ENCODE measurements around the gene ZIC1. TPM values are rescaled to one million over a fixed set of nuclear protein-coding genes. Genes with fewer than 3 reads are reported as not detected.

Gene ZIC1
- total RNA-seq, 1 experiment from 2014 or later = not detected

GRCh38 chr3:147360051-147360439, 49.1 kb upstream of the ZIC1 start:
- Histone ChIP-seq H3K9me3 (ENCODE audit: control insufficient read depth in 1 of 2, insufficient read depth in 1 of 2, low read depth in 1 of 2, low read length in 2 of 2) (no peaks in the 10 kb centered on the region), H3K79me2 (ENCODE audit: insufficient read depth, low read length) (no peaks in the 10 kb centered on the region), H3K9ac (ENCODE audit: low read length) (no peak overlapping the region), H3K27ac (ENCODE audit: low read depth, low read length) (no peak overlapping the region), H3K27me3 (ENCODE audit: insufficient read depth, low read length) (no peaks in the 10 kb centered on the region), H3K36me3 (ENCODE audit: control insufficient read depth in 1 of 2, insufficient read depth in 2 of 2, low read length in 2 of 2) (no peaks in the 10 kb centered on the region), H3K4me1 (ENCODE audit: control insufficient read depth in 1 of 2, insufficient read depth in 2 of 2, low read length in 2 of 2) (no peaks in the 10 kb centered on the region), H3K9me2 (ENCODE audit: insufficient read depth) (no peaks in the 10 kb centered on the region), H2AFZ (ENCODE audit: low read depth, low read length, poor library complexity, severe bottlenecking) (no peak overlapping the region), H3K4me2 (ENCODE audit: low read length) (no peak overlapping the region), H3K4me3 (replicated peaks in 1 of 2; ENCODE audit: low read depth in 1 of 2, low read length in 2 of 2) (no peak overlapping the region), H4K20me1 (ENCODE audit: insufficient read depth) (no peaks in the 10 kb centered on the region)
- DNase-seq (ENCODE audit: low read depth, low spot score) = no peak
- ChIA-PET POLR2A (no interaction called here), CTCF (interaction anchor here (0.5 kb wide), 1 partner anchor 58 kb away, joined by 3 read pairs; no protein-coding TSS in a partner anchor), RAD21 (ENCODE audit: low non-redundant PET in 1 of 2, low total read pairs in 2 of 2, uncharacterized antibody in 2 of 2, unreplicated experiment in 2 of 2) (no interaction called here)
- intact Hi-C loops (cut with micrococcal nuclease) = loop anchor here (5.0 kb wide), 1 partner anchor 717 kb away; no protein-coding TSS in a partner anchor
- ATAC-seq = no peak
- TF ChIP-seq JUND (IDR thresholded peaks at IDR 0.05) = no peak
- no peak for TF ChIP-seq EZH2 (IDR thresholded peaks at IDR 0.05)
- TF ChIP-seq SRF (IDR thresholded peaks at IDR 0.05; ENCODE audit: low read depth) = no peak
- no peak for TF ChIP-seq CEBPB (IDR thresholded peaks at IDR 0.05; ENCODE audit: low read depth)
- no peak for TF ChIP-seq RAD21 (IDR thresholded peaks at IDR 0.05; ENCODE audit: low read depth)
- no TSS peak for BruUV-seq (replicated peaks)

- no peak for TF ChIP-seq EGR1 (IDR thresholded peaks at IDR 0.05; ENCODE audit: low read depth)
- TF ChIP-seq, protein P1, sequence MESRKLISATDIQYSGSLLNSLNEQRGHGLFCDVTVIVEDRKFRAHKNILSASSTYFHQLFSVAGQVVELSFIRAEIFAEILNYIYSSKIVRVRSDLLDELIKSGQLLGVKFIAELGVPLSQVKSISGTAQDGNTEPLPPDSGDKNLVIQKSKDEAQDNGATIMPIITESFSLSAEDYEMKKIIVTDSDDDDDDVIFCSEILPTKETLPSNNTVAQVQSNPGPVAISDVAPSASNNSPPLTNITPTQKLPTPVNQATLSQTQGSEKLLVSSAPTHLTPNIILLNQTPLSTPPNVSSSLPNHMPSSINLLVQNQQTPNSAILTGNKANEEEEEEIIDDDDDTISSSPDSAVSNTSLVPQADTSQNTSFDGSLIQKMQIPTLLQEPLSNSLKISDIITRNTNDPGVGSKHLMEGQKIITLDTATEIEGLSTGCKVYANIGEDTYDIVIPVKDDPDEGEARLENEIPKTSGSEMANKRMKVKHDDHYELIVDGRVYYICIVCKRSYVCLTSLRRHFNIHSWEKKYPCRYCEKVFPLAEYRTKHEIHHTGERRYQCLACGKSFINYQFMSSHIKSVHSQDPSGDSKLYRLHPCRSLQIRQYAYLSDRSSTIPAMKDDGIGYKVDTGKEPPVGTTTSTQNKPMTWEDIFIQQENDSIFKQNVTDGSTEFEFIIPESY (IDR thresholded peaks at IDR 0.05; ENCODE audit: extremely low read depth, insufficient replicate concordance, low read length) = no peak
- no peak for TF ChIP-seq EZH2 (IDR thresholded peaks at IDR 0.05)
- no peak for ATAC-seq
- H3K36me3 ChIP-seq (ENCODE audit: control insufficient read depth in 1 of 2, insufficient read depth in 2 of 2, low read length in 2 of 2) = no peaks in the 10 kb centered on the region
- no peaks in the 10 kb centered on the region for H3K9me3 ChIP-seq (ENCODE audit: control insufficient read depth in 1 of 2, insufficient read depth in 1 of 2, low read depth in 1 of 2, low read length in 2 of 2)
- CTCF ChIA-PET = interaction anchor here (0.5 to 1.1 kb wide), 10 partner anchors 9 to 717 kb away, joined by 3 to 8 read pairs (median 4); no protein-coding TSS in a partner anchor
- no peak overlapping the region for H3K9ac ChIP-seq (ENCODE audit: low read length)
- no peak overlapping the region for H3K4me2 ChIP-seq (ENCODE audit: low read length)
- no peak for DNase-seq (ENCODE audit: low read depth, low spot score)
- BruUV-seq (replicated peaks) = no TSS peak
- no peaks in the 10 kb centered on the region for H4K20me1 ChIP-seq (ENCODE audit: insufficient read depth)
- intact Hi-C loops (cut with micrococcal nuclease) = loop anchor here (5.0 kb wide), 1 partner anchor 716 kb away; no protein-coding TSS in a partner anchor
- POLR2A ChIA-PET = no interaction called here
- no peaks in the 10 kb centered on the region for H3K4me1 ChIP-seq (ENCODE audit: control insufficient read depth in 1 of 2, insufficient read depth in 2 of 2, low read length in 2 of 2)
- H3K27me3 ChIP-seq (ENCODE audit: insufficient read depth, low read length) = no peaks in the 10 kb centered on the region
- H3K79me2 ChIP-seq (ENCODE audit: insufficient read depth, low read length) = no peaks in the 10 kb centered on the region
- H3K4me3 ChIP-seq (replicated peaks in 1 of 2; ENCODE audit: low read depth in 1 of 2, low read length in 2 of 2) = no peak overlapping the region
- RAD21 ChIA-PET (ENCODE audit: low non-redundant PET in 1 of 2, low total read pairs in 2 of 2, uncharacterized antibody in 2 of 2, unreplicated experiment in 2 of 2) = interaction anchor here in 1 of 2 experiments (0.5 kb wide), 1 partner anchor 73 kb away, joined by 4 read pairs; no protein-coding TSS in a partner anchor
- no peaks in the 10 kb centered on the region for H3K9me2 ChIP-seq (ENCODE audit: insufficient read depth)
- no peak overlapping the region for H3K27ac ChIP-seq (ENCODE audit: low read depth, low read length)
- H2AFZ ChIP-seq (ENCODE audit: low read depth, low read length, poor library complexity, severe bottlenecking) = no peak overlapping the region
Observed at GRCh38 chr3:147360646-147361453, 48.3 kb upstream of the ZIC1 start.

Data from HCT116 (cell line).